Purkinje cell (primary cell): ENCODE results near the gene ITPKC. TPM values are rescaled to one million over a fixed set of nuclear protein-coding genes. Genes with fewer than 3 reads are reported as not detected.

Experiments used
- polyA plus RNA-seq: library from polyadenylated mRNA; unstranded; fragments of >200 nt; fragmentation: Nextera tagmentation; gene quantifications from 2 replicates; pipeline ENCODE4 v1.2.1, GENCODE V29; 2014

The ITPKC gene
- 0.07 and 0.78 TPM in 2 replicates for polyA plus RNA-seq

GRCh38 chr19:40716482-40717324 is at the start of gene ITPKC, which contains the start of gene COQ8B:
Gene ITPKC (plus strand): TSS chr19:40717112. CDS start chr19:40717136, 24 bp downstream.
Gene COQ8B (minus strand): TSS chr19:40716886. CDS start chr19:40714632, 2,254 bp downstream.

GRCh38 chr19:40690050-40690692 is 26.7 kb upstream of the ITPKC start, which contains the start of gene NUMBL:
Gene NUMBL (minus strand): TSS chr19:40690651. CDS start chr19:40690483, 168 bp downstream.

GRCh38 chr19:40750058-40750873 is 33.4 kb downstream of the ITPKC start, which contains the start of gene ACTMAP:
Gene ACTMAP (minus strand): TSS chr19:40750477. CDS start chr19:40749803, 674 bp downstream.

DNA sequence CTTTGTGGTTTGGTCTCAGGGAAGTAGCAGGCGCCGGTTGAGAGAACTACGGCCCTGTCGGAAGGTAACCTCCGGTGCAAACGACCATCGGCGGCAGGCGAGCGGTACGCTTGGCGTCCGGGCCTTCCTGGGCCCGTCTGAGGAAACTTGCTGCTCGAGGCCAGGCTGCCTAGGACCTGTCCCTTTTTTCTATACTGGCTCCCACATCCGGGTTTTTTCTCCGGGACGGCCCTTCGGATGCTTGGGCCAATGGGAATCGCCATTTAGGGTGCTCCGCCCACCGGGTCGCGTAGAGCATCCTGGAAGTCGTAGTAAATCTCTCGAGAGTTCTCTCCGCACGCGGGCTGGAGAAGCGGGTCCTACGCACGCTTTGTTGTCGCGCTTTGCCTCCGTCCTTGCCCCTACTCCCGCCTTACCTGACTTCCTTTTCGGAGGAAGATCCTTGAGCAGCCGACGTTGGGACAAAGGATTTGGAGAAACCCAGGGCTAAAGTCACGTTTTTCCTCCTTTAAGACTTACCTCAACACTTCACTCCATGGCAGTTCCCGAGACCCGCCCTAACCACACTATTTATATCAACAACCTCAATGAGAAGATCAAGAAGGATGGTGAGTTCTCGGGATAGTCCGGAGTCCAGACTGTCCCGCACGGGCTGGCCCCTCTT is 34.1 kb downstream of the ITPKC start, which contains the start of gene SNRPA:
TSS of gene SNRPA (plus strand) at position 330 of the 664 bp plus-strand sequence. CDS start at position 536, 206 bp downstream.

GRCh38 chr19:40774916-40775631 is 58.2 kb downstream of the ITPKC start, which contains the start of gene MIA:
Gene MIA (plus strand): TSS chr19:40775521. CDS start chr19:40775543, 22 bp downstream.

DNA sequence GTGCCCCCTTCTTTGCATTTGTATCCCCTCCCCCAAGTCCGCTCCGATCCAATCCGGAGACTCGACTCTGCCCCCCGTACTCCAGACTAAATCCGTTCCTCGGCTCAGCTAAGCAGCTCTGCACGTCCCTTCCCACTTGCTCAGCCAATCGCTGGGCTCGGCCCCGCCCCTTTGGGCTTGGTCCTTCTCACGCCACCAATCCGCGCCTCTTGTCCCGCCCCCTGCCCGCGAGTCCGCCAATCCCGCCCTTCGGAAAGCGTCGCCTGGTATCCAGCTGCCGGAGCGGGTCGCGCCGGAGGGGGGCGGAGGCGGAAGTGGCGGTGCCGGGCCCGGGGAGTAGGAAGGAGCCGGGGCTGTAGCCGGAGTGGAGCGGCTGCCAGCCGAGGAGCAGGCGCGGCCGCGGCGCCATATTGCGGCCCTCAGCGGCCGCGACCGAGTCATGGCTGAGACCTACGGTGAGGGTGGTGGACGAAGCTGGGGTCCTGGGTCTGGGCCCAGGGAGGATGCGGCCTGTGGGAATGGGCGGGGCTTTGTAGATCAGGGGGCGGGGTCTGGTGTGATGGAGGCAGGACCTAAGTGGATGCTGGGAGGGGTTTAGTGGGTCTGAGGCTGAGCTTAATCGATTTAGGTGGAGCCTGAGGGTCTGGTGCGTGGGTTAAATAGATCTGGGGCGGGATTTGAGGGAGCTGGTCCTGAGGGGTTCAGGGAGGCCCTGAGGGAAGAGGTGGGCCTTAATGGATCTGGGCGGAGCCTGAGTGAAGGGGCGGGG is 61.2 kb downstream of the ITPKC start, which contains the start of gene RAB4B:
TSS of gene RAB4B (plus strand) at position 311 of the 769 bp plus-strand sequence. CDS start at position 440, 129 bp downstream.

Other genes with a start within 250 kb of the ITPKC start
- 3.2 and 11.4 TPM in 2 replicates for gene SHKBP1, start 140.2 kb upstream of the ITPKC start, polyA plus RNA-seq
- gene LTBP4, start 115.7 kb upstream of the ITPKC start, polyA plus RNA-seq, result 1.8 and 2.0 TPM in 2 replicates
- gene NUMBL, start 26.5 kb upstream of the ITPKC start, polyA plus RNA-seq, result 0.48 and 2.6 TPM in 2 replicates
- not detected in 2 replicates for gene COQ8B, start 226 bp upstream of the ITPKC start, polyA plus RNA-seq
- gene ACTMAP, start 33.4 kb downstream of the ITPKC start, polyA plus RNA-seq, result 1.5 and 1.9 TPM in 2 replicates
- 14.8 and 28.0 TPM in 2 replicates for gene SNRPA, start 34.1 kb downstream of the ITPKC start, polyA plus RNA-seq
- not detected in 2 replicates for gene MIA, start 58.4 kb downstream of the ITPKC start, polyA plus RNA-seq
- gene RAB4B, start 61.1 kb downstream of the ITPKC start, polyA plus RNA-seq, result 9.9 and 10.0 TPM in 2 replicates
- gene EGLN2, start 82.1 kb downstream of the ITPKC start, polyA plus RNA-seq, result 24.5 and 34.4 TPM in 2 replicates
- gene CYP2A6, start 133.3 kb downstream of the ITPKC start, polyA plus RNA-seq, result not detected in 2 replicates
- not detected in 2 replicates for gene CYP2A7, start 165.1 kb downstream of the ITPKC start, polyA plus RNA-seq